C4-2B (cell line): ENCODE measurements around the gene CTIF.

Experiments used
- H3K27ac ChIP-seq: fragments of 450-650 bp; 2 replicates; pipeline ENCODE4 v1.5.1; 2017
- CTCF ChIP-seq: fragments of 450-650 bp; conservative IDR thresholded peaks from 2 replicates; pipeline ENCODE4 v1.5.1; 2017; ENCODE audit warnings: mild to moderate bottlenecking
- ZFX ChIP-seq: fragments of 450-650 bp; IDR thresholded peaks from 2 replicates; pipeline ENCODE4 v1.6.1; 2017

CTIF gene

GRCh38 chr18:48745293-48745692 lies 206.5 kb downstream of the CTIF start:
- no peak overlapping the region for H3K27ac ChIP-seq
- TF ChIP-seq CTCF (no peak), ZFX (no peak)

- H3K27ac ChIP-seq = no peak overlapping the region
- TF ChIP-seq CTCF (no peak), ZFX (no peak)
Measured at GRCh38 chr18:48749768-48750167, 210.9 kb downstream of the CTIF start.

- TF ChIP-seq ZFX (no peak), CTCF (no peak)
- H3K27ac ChIP-seq = no peak overlapping the region
Measured at GRCh38 chr18:48750485-48751175, 211.8 kb downstream of the CTIF start.

GRCh38 chr18:48751727-48752468 lies 213.1 kb downstream of the CTIF start:
- H3K27ac ChIP-seq = no peak overlapping the region
- TF ChIP-seq ZFX (no peak), CTCF (no peak)

- H3K27ac ChIP-seq = no peak overlapping the region
- no peak for TF ChIP-seq ZFX
- TF ChIP-seq CTCF = no peak
Measured at GRCh38 chr18:48752478-48752877, 213.6 kb downstream of the CTIF start.

GRCh38 chr18:48752928-48753327 lies 214.1 kb downstream of the CTIF start:
- TF ChIP-seq CTCF (no peak), ZFX (no peak)
- no peak overlapping the region for H3K27ac ChIP-seq

- H3K27ac ChIP-seq = no peak overlapping the region
- TF ChIP-seq ZFX (no peak), CTCF (no peak)
Measured at GRCh38 chr18:48753691-48754090, 214.9 kb downstream of the CTIF start.
